Esophagus squamous epithelium (tissue), 4 donors: ENCODE data around the gene HES7.
A peak's percentile ranks its signal among the peaks of the same experiment; 100 is the strongest.

ENCODE experiments used
- CTCF ChIP-seq, 6 experiments: fragments of 450-650 bp in 4 of 6; fragments of 200-600 bp in 2 of 6; sonication (generic) in 2 of 6; IDR thresholded peaks; one replicate each; pipeline ENCODE4 v1.5.1; 2016 to 2019; ENCODE audit warnings: antibody characterized with exemption in 6 of 6, mild to moderate bottlenecking in 4 of 6, moderate library complexity in 4 of 6
- POLR2A ChIP-seq, 4 donors: fragments of 450-650 bp; IDR thresholded peaks; one replicate each; pipeline ENCODE4 v1.6.1; 2017; ENCODE audit warnings: antibody characterized with exemption in 4 of 4, mild to moderate bottlenecking in 4 of 4, moderate library complexity in 3 of 4

- TF ChIP-seq CTCF (IDR thresholded peaks at IDR 0.05) (no peak), POLR2A (IDR thresholded peaks at IDR 0.05) (peak in 3 of 4 donors; percentile 25 to 69 (median 56))
Observed at GRCh38 chr17:8153525-8153956, 29.6 kb upstream of the HES7 start.
